Measurements from ENCODE around the gene MPP1. TPM values are rescaled to one million over a fixed set of nuclear protein-coding genes. Genes with fewer than 3 reads are reported as not detected.
"Not testable (repeated sequence)": the region's sequence is repeated elsewhere in the genome, so short reads cannot be mapped to it uniquely, and the experiment has no call there.

The MPP1 gene
- total RNA-seq, 1 donor from 2014 or later: 45.3 TPM

- ATAC-seq (no peak), DNase-seq (no peak)
- no peak overlapping the region for H3K27ac ChIP-seq
- H3K27me3 ChIP-seq: no peaks in the 10 kb centered on the region
- H3K4me1 ChIP-seq: no peaks in the 10 kb centered on the region
- H3K36me3 ChIP-seq: no peaks in the 10 kb centered on the region
- no peak overlapping the region for H3K4me3 ChIP-seq
- TF ChIP-seq CTCF (IDR thresholded peaks at IDR 0.05): no peak
- intact Hi-C loops (cut with DNase I): no loop called here
- no peaks in the 10 kb centered on the region for H3K9me3 ChIP-seq
Measured at GRCh38 chrX:154824638-154825037, 19.4 kb upstream of the MPP1 start.

- Histone ChIP-seq H3K27me3 (no peaks in the 10 kb centered on the region), H3K9me3 (no peaks in the 10 kb centered on the region), H3K27ac (no peak overlapping the region), H3K36me3 (no peaks in the 10 kb centered on the region), H3K4me1 (no peaks in the 10 kb centered on the region), H3K4me3 (no peak overlapping the region)
- no peak for TF ChIP-seq CTCF (IDR thresholded peaks at IDR 0.05)
- ATAC-seq (no peak), DNase-seq (no peak)
- intact Hi-C loops (cut with DNase I): no loop called here
Measured at GRCh38 chrX:154822029-154822428, 16.7 kb upstream of the MPP1 start.

GRCh38 chrX:154821523-154821922, 16.2 kb upstream of the MPP1 start:
- no peaks in the 10 kb centered on the region for H3K9me3 ChIP-seq
- ATAC-seq: no peak
- no peaks in the 10 kb centered on the region for H3K27me3 ChIP-seq
- H3K4me3 ChIP-seq: no peak overlapping the region
- H3K27ac ChIP-seq: no peak overlapping the region
- no peaks in the 10 kb centered on the region for H3K4me1 ChIP-seq
- no peaks in the 10 kb centered on the region for H3K36me3 ChIP-seq
- no peak for DNase-seq
- intact Hi-C loops (cut with DNase I): no loop called here
- no peak for TF ChIP-seq CTCF (IDR thresholded peaks at IDR 0.05)

GRCh38 chrX:154819771-154820341, 14.6 kb upstream of the MPP1 start:
- H3K4me1 ChIP-seq: no peaks in the 10 kb centered on the region
- H3K36me3 ChIP-seq: no peaks in the 10 kb centered on the region
- no peak overlapping the region for H3K27ac ChIP-seq
- ATAC-seq (no peak), DNase-seq (no peak)
- H3K4me3 ChIP-seq: no peak overlapping the region
- intact Hi-C loops (cut with DNase I): no loop called here
- no peaks in the 10 kb centered on the region for H3K27me3 ChIP-seq
- no peaks in the 10 kb centered on the region for H3K9me3 ChIP-seq
- no peak for TF ChIP-seq CTCF (IDR thresholded peaks at IDR 0.05)

GRCh38 chrX:154818916-154819770, 13.9 kb upstream of the MPP1 start:
- TF ChIP-seq CTCF (IDR thresholded peaks at IDR 0.05): no peak
- no peaks in the 10 kb centered on the region for H3K9me3 ChIP-seq
- no peak overlapping the region for H3K27ac ChIP-seq
- no peaks in the 10 kb centered on the region for H3K36me3 ChIP-seq
- no peak overlapping the region for H3K4me3 ChIP-seq
- intact Hi-C loops (cut with DNase I): no loop called here
- ATAC-seq (no peak), DNase-seq (no peak)
- no peaks in the 10 kb centered on the region for H3K27me3 ChIP-seq
- no peaks in the 10 kb centered on the region for H3K4me1 ChIP-seq

- DNase-seq; intact Hi-C loops (cut with DNase I); H3K4me1 ChIP-seq; H3K9me3 ChIP-seq; ATAC-seq; H3K27ac ChIP-seq; H3K4me3 ChIP-seq; H3K27me3 ChIP-seq; H3K36me3 ChIP-seq: not testable (repeated sequence)
Measured at GRCh38 chrX:154817048-154817618, 11.8 kb upstream of the MPP1 start.

- H3K36me3 ChIP-seq; DNase-seq; H3K9me3 ChIP-seq; H3K27ac ChIP-seq; H3K4me1 ChIP-seq; H3K27me3 ChIP-seq; H3K4me3 ChIP-seq; intact Hi-C loops (cut with DNase I); ATAC-seq: not testable (repeated sequence)
Measured at GRCh38 chrX:154816326-154816898, 11.1 kb upstream of the MPP1 start.
